Kasumi-1 (cell line): ENCODE measurements around the gene ARHGAP10.

ENCODE experiments used
- DNase-seq, 2 experiments: peaks; one replicate each; lab custom pipeline; 2025; lab: John Stamatoyannopoulos, UW

Gene ARHGAP10

DNA sequence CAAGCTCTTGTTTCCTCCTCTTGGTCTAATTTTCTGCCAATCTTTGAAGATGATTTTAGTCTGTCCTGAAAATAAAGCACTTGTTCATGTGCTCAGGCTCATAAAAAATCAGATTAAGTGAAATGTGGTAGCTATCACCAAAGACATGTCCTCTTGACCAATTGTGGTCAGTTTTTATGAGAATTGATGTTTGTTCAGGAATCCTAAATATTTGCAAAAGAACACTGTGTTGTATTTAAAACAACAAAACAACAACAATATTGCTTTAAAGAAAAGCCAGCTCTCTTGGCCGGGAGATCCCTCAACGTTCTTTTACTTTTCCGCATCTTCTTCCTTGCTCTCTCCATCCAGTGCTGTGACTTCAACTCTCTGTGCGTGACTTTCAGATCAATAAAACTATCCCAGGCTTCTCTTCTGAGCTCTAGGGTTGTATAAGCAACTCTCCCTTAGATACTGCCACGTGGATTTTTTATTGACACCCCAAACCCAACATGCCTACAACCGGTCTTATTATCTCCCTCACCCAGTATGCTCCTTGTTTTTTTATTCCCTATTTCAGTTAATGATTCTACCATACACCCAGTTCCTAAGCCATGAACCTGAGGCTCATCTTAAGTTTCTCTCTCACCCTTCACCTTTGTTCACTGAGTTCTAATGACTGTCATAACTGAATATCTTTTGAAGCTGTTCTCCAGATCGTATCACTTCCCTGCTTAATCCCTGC is 309.9 kb downstream of the ARHGAP10 start:
- no peak for DNase-seq

DNA sequence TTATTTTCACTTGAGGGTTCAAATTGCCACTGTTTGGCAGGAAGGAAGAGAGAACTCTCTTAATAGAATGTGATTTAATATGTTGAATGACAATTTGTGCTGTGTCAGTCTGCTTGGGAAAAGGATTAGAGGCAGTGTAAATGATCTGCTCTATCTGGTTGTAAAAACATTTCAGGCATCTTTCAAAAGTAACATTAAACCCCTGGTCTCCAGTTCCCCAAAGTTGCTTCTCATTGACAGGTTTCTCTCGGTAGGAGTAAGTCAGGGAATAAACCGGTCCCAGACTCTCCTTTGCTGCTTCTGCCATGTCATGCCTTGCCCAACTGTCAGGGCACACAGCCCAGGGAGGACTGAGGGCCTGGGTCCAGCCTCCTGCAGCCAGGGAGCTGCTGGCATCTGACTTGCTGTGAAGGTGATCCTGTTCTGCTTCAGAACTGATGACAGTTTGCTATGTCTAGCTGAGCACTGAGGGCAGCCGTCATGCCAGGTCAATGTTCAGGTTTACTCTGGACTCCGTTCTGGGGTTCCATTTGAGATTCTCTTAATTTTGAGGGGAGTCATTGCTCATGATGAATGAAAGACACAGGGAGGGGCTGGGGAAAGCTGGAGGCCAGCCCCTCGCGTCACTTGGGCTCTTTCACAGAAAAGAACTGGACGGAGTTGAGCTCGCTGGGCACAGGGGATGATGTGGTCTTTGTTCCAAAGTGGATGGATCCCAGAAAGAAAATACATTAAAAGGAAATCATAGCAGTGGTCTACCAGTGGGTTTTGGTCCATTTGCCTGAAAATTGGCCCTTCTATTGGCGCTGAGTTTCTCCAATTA is 312.4 kb downstream of the ARHGAP10 start:
- no peak for DNase-seq

DNA sequence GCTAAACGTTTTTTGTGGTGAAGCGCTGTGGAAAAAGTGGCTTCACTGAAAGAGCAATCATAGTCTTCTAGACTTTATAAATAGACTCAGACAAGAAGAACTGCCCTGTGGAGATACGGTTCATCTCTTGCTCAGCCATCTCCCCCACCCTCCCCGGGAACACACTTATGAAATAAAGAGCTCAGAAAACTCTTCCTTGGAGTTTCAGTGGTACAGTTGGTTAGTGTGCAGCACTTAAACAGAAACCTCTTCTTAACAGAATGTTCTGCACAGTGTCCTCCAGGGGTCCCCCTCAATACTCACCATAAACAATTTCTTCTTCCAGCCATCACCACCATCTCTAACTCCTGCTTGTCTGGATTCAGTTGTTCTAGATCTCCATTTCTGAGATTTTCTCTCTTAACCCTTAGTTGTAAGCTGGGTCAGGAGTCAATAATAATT is 313.0 kb downstream of the ARHGAP10 start:
- DNase-seq, result peak; percentile 43 to 57

DNA sequence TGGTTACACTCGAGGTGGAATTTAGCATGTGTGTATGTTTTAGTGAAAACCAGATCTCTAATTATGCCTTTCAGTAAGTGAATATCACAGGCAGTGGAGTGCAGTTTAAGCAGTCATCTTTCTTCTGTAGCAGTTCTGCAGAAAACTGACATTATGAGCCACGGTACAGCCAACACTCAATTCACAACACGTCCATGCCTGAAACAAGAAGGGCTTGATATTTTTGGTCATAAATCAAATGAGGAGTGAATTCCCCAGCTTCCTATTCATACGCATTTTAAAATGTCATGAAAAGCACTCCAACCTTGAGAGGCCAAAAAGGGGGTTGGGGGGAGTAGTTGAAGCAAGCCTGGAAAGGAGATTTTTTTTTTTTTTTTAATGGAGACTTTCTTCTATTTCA is 316.7 kb downstream of the ARHGAP10 start:
- no peak for DNase-seq

DNA sequence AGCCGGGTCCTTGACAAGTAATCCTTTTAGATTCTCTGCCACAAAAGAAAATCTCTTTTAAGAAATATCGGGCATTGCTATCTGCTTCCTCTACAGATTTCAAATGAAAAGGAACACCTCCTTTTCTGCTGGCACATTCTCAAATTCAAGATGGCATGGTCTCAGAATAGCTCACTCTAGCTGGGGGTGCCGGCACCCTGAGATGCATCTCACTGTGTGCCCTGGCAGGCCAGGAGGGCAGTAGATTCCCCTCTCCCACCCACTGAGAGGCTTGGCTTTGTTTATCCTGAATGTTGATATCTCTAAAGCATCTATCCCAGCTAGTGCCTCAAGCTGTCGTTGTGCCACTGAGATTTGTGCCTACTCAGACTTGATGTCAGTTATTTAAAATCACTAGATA is 319.5 kb downstream of the ARHGAP10 start:
- DNase-seq, result no peak

DNA sequence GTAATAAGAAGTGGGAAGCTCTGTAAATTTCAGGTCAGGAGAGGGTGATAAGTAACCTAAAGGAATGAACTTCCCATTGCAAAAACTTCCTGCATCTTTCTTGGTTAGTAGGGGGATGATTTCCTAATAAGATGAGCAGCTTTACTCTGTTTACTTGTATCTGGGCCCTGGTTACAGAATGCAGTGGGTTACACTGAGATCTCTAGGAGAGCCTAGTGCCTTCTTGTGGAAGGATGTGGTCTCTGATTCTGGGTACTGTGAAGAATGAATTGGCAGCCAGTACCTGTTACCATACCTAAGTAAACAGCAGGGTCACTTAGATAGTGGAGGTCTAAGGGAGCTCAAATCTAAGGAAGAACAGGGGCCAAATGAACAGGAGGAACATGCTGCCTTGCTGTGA is 320.6 kb downstream of the ARHGAP10 start:
- peak; percentile 10 to 18 for DNase-seq

DNA sequence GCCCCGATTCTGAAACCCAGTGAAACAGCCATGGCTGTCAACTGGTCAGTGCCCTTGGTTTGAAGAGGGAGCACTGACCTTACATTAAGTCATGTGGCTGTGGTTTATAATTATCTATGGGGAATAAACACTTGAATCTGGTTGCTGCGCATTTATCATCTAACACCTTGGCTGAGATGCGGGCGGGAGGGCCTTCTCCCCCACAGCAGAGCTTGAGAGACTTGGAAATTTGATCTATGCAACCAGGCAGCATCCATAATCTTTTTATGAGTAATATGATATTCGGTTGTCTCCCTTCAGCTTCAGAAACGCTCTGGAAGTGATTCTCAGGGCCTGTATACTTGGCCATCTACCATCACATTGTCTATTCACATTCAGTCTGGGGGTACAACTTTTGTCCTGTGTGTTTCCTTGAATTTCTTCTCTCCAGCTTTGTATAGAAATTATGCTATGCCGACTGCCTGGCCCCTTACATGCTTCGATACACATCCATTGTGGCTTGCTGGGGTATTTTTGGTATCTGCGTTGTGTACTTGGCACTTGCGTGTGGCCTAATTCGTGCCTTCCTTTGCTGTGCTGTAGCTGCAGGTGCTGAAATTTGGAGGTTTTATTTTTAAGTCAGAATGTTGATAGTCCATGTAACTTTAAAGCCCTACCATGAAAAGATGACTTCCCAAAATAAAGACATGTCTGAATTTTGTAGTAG is 321.6 kb downstream of the ARHGAP10 start:
- no peak for DNase-seq

DNA sequence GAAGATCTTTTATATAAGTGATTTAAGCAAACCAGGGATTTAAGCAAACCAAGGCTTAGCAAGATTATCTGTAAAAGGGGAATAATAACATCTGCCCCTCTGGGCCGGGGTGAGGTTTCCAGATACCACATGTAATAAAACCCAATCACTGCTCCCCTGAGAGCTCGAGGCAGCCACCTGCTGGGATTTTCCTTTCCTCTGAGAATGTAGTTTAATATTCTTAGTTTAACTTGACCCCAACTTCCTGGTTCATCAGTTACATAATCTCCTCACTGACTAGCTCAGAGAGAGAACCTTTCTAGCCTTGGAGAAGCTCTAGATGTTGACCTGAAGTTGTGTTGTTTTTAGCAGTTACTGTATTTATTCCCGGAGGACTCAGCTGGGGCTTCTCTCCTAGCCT is 322.4 kb downstream of the ARHGAP10 start:
- DNase-seq, result peak; percentile 49

DNA sequence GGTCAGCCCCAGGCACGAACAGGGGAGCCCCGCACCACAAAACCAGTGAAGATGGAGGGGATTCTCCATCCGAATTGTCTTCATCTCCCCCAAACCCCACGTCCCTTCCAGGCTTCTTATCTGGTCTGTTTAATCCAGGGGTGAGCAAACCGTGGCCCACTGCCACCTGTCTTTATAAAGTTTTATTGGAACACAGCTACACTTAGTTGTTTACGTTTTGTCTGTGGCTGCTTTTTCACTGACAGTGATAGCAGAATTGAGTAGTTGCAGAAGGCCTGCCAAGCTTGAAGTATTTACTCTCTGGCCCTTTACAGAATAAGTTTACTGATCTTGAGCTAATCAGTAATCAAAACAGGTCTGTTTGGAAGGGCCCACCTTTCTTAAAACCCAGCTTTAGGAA is 324.0 kb downstream of the ARHGAP10 start:
- no peak for DNase-seq

DNA sequence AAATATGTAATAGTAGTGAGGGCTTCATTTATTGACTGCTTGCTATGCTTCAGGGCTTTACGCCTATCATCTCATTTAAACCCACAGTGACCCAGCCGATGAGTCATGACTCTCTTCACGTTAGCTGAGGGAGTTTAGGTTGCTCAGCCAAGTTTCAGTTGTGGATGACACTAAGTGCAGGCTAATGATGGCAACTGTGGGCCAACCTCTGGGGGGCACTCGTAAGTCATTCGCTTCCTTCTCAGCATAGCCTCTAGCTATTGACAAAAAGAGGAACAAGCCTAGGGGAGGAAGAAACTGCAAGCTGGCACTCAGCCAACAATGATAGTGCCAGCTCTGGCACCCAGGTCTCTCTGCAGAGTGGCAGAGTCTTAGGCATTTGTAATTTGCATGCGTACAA is 325.0 kb downstream of the ARHGAP10 start:
- peak; percentile 97 for DNase-seq

DNA sequence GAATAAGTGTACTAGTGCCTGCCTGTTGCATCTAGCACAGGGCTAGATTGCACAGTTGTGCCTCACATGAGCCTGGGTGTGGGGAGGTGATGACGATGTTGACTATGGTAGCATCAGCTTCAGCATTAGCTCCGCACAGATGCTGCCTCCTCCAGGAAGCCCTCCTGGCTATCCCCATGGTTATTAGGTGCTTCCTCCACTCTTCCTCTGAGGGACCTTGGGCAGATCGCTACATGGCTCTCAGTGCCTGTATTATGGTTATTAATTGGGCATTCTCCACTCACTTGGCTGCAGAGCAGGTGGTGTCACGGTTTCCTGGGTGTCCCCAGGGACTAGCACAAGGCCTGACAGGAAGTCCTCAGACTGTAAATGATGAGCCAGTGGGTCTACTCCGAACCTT is 325.6 kb downstream of the ARHGAP10 start:
- no peak for DNase-seq

DNA sequence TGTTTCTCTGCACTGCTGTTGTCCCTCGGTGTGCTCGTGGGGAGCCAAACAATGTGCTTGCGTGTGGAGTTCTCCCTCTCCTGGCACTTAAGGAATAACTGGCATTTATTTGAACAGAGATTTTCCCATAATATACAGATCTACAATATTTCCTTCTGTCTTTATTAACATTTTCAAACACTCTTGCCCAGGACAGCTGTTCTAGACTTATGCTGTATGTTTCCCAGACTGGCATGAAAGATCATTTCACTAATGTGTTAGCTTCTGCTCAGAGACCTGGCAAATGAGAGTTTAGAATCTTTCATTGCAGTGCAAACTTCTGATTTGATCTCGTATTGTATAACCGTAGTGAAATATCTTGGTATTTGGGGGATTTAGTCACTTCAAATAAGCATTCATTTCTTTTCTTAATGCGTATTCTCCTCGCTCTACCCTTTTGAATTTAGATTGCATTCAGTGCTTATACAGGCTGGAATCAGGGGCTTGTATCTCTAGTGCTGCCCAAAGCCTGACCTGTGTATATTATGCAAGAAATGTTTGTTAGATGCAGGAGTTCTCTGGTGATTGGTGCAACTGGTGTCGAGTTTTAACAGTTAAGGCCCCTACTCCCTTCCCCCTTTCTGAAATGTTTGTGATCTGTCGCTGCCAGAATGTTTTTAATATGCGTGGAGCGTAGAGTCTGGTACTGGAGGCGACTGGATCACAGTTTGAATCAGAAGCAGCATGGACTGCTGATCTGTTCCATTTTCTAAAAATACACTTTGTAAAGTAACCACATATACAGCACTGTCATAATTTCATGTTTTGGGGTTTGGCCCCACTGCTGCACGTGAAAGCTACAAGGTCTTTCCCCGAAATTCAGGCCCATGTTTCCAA is 326.3 kb downstream of the ARHGAP10 start:
- no peak for DNase-seq

DNA sequence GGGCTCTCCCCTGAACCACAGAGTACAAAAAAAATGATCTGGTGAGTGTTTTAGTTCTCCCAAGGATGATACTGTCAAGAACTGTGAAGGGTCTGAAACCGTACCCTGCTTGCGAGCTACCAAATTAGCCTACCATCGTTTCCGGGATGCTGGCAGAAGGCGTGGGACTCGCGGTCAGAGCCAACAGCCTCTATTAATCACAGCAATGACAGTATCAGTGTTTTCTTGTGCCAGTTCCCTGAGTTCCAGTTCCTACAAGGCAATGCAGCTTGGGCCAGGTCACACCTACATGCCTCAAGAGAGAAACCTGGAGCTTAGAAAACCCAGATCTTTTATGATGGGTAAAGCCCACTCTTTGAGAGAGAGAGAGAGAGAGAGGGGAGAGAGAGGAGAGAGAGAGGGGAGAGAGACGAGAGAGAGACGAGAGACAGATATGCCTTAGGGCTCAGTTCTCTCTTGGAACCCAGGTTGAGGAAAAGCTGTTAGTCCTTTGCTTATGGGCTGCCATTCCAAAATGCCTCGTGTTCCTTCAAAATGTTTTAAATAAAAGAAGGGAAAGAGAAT is 327.8 kb downstream of the ARHGAP10 start:
- no peak for DNase-seq

DNA sequence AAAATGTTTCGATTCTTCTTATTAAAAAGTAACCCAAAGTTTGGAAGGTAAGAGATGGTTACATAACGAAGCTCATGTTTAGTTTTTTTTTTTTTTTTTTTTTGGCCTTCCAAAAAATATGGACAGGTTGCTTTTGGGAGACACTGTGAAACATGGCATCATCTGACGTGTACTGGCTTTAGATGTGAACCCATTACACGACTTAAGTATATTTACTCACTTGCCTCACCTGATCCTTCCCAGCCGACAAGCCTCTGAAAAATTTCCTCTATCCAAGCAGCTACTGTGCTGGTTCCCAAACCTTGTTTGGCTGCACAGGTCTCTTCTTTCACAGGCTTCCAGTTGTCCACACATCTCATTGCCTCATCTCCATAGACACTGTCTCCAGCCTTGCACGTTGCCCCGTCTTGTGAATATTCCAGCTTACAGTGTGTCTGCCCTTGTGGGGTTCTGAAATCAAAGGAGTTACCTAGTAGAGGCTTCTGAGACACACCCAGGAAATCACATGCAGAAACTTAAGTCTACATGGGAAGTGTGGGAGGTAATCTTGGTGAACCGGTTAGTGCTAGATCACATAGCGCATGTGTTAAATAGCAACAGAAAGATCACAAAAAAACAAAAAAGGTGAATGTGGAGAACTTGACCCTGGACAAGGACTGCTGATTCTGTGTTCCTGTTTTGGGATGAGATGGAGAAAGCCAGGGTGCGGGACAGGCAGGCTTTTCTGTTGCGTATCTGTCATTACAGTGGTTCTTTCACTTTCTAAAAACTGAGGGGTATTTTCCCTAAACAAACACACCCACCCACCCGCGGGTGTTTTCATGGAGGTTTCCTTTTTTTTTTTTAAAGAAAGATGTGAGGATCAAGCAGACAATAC is 328.6 kb downstream of the ARHGAP10 start:
- no peak for DNase-seq

DNA sequence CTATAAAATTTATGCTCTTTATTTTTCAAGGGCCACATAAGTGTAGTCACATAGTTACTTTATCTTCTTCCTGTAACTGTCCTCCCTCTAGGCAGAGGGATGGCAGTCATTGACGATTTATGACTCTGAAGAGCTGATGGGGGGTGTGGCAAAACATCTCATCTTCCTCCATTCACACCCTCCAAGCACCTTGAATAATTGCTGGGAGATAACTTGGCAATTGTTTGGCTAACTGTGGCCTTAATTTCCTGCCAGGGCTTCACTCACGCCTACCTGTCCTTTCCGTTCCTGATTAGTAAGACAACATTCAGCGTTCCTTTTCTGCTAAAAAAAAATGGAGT is 329.2 kb downstream of the ARHGAP10 start:
- DNase-seq, result no peak

DNA sequence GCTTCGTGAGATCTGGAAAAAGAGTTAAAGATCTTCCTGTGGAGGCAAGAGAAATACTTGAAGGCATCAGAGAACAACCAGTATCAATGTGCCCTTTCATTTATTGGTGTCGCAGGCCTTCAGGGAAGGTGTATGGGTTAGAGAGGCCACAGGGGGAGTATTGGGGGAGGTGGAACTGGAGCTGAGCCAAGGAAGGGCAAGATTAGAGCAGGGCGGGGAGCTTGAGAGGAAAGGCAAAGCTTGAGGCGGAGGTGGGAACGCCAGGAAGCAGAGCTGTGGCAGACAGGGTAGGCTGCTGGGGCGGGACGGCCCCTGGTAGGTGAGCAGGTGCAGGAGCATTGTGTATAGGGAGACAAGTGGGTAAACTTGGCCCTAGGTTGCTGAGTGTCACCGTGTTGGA is 329.9 kb downstream of the ARHGAP10 start:
- DNase-seq, result no peak

DNA sequence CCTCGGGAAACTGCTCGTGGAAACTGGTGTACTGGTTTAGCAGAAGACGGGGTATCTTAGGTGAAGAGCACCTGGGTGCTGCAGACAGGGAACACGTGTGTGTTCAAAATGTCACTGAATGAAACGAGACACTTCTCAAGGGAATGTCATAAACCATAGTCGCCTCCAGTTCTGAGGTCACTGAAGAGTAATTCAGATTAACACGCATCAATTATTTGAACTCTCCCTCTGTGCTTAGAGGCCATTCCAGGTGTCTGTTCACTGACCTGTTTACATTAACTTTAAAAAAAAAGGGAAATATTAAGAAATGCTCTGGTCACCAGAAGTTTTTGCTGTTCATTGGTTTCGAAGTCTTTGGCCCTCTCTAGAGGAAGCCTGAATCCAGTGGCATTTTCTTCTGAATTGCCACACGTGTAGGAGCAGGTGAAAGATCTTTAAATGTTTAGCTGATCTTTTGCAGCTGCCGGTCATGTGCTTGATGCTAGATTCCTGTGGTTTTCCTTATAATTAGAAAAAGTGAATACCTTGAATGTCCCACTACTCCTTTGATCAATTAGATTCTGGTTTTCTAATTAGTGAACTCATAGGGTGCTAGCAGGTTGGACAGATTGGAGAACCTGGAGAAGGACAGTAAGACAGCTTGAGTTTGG is 330.5 kb downstream of the ARHGAP10 start:
- no peak for DNase-seq

DNA sequence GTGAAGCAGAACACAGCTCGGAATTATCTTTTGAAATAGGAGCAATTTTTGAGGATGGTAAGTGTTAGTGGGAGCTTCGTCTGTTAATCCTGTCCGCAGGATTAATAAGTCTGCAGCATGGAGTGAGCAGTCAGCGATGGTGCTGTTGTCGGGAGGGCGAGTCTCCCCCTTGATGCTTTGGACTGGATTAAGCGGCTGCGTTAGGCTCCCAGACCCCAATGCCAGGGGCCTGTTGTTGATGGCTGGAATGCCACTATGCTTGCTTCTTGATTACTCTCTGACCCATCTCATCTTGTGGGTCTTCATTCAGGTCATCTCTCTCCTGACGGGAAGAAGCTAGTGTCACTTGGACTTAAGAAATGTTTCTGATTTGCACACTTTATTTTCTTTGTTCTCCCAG is 332.6 kb downstream of the ARHGAP10 start:
- DNase-seq, result no peak

DNA sequence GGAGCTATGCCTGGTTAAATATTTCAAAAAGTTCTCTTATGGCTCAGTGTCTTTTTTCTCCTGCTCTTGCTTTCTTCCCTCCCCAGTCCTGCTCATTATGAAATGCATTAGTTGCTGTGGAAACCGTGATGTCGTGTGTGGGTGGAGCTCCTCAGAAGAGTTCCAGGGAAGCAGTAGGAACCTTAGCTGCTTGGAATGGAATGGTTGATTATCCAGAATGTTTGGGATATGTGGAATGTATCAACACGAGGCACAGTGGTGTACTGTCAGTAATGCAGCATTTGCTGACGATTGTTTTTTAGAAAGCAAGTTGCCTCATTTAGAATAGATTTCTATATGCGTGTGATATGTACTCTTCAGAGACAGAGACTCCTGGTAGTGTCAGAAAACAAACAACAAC is 333.2 kb downstream of the ARHGAP10 start:
- DNase-seq, result no peak

DNA sequence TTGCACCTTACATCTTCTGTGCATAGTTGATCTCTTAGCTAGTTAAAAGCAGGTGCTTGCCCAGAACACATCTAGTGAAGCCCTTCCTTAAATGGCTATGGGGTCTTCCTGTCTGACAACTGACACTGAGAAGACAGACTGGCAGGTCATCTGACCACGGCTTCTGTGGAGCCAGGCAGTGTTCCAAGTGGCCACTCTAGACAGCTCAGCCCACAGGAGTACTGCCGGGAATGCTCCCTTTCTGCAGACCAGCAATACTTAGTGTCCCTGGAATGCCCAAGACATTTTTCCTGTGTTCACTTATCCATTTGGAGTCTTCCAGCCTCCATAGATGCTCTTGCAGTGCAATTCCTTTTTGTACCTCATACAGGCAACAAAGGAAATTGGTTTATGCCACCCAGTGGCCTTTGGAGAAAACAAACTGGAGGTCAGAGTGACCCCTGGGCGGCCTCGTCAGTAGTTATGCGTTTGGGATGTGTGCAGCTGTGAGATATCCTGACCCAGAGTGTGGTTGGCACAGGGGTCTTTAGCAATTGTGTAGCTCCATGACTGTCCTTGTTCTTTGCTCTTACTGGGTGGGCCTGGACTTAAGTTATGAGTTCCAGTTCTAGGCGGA is 335.5 kb downstream of the ARHGAP10 start:
- no peak for DNase-seq
